NCI-H1092 (cell line): Measurements from ENCODE around the gene ZNF618.

ENCODE experiments used
- DNase-seq: peaks from one replicate; lab custom pipeline; 2025; lab: John Stamatoyannopoulos, UW

The ZNF618 gene

GRCh38 chr9:113934167-113934828, 58.2 kb downstream of the ZNF618 start:
- DNase-seq: no peak

- no peak for DNase-seq
Observed at GRCh38 chr9:113934829-113935676, 58.9 kb downstream of the ZNF618 start.

GRCh38 chr9:113935677-113936380, 59.7 kb downstream of the ZNF618 start:
- DNase-seq: no peak

DNA sequence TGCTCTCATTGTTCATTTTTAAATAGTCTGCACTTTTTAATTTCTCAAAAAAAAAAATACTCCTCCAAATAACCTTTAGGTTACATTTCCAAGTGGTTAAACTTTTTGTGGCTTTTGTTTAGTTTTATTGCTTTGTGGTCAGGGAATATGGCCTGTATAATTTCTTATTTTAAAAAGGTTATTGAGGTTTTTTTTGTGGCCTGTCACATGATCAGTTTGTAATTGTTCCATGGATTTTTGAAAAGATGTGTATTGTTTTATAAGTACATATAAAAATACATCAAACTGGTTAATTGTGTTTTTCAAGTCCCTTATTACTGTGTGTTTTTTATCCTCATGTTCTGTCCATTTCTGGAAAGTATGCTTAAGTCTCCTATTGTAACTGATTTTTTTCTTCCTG, 64.0 kb downstream of the ZNF618 start:
- no peak for DNase-seq

DNA sequence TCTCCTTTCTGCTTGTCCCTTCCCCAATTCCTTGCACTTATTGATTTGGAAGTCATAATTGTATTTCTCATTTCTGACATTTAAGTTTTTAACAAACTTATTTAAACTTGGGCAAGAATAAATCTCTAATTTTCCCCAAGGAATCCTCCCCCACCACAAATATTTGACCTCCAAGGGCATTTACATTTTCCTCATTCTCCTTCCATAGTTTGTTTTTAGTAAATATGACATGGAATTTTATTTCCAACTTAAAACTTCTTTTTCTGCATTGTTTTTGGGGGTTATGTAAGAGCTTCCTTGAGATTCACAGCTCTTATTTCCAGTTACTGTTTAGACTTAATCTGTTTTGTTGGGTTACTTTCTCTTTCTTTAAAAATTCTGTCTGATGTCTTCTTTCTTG, 64.9 kb downstream of the ZNF618 start:
- DNase-seq: no peak

DNA sequence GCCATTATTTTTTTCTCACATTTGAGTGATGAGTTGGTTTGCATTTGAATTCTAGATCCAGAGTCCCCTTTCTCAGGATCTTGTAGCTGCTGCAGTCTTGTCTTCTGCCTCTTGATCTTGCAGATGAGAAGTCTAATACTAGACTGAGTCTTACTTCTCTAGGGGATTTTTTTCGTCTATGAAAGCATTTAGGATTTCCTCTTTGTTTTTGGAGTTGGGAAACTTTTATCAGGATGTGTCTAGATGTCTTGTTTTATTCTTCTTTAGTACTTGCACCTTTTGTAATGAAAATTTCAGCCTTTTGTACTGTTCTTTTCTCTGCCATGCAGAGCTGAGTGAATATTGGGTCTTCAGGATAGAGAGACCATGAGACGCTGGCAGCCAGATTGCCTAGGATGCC, 65.4 kb downstream of the ZNF618 start:
- DNase-seq: no peak

- no peak for DNase-seq
Observed at GRCh38 chr9:113943112-113944009, 67.3 kb downstream of the ZNF618 start.

DNA sequence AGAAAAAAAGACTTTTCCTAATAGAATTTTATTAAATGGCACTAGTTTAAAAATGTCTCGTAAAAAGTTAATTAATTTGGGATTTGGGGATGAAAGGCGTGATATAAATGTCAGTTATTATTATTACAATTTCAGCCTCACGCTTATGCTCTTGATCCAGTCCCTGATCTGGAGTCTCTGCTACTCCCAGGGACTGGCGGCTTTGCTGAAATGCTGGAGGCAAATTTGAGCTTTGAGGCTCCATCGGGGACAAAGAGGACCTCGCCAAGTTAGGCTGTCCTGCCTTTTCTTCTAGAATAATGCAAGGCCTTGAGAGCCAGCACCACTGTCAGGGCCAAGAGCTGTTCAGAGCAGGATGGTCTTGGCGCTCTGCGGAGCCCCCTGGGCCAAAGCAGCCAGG, 69.7 kb downstream of the ZNF618 start:
- no peak for DNase-seq

- no peak for DNase-seq
Observed at GRCh38 chr9:113946496-113947115, 70.5 kb downstream of the ZNF618 start.

GRCh38 chr9:113947941-113948340, 71.8 kb downstream of the ZNF618 start:
- no peak for DNase-seq

DNA sequence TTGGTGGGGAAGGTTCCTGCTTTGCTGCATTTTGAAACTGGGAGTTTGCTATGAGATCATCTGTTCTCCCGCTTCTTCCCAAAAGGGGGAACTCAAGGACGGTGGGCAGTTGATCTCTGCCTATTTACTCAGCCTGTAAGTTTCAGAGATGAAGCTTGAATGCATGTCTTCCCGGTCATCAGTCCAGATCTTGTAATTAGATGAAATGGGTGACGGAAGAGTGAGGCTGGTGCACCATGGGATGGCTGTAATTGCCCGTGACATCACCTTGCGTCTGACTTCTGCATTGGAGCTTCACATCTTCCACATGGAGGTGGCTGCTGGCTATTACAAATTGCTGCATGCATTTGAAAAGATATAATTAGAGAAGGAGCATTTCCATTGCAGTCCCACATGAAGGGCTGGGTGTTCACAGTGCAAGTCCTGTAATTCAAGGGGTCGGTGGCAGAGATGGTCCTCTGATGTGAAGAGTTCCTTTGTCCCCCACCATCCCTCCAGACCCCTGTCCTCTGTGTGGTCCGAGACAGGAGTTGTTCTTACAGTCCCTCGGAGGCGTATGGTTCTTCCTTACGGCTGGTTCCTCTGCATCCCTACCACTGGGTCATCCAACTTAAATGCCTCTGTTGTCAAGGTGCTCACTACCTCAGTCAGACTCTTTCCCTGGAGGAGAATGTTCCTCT, 72.9 kb downstream of the ZNF618 start:
- DNase-seq: no peak

GRCh38 chr9:113949571-113950078, 73.5 kb downstream of the ZNF618 start:
- no peak for DNase-seq

- DNase-seq: no peak
Observed at GRCh38 chr9:113950195-113951031, 74.3 kb downstream of the ZNF618 start.

- DNase-seq: no peak
Observed at GRCh38 chr9:113951032-113951372, 74.9 kb downstream of the ZNF618 start.

DNA sequence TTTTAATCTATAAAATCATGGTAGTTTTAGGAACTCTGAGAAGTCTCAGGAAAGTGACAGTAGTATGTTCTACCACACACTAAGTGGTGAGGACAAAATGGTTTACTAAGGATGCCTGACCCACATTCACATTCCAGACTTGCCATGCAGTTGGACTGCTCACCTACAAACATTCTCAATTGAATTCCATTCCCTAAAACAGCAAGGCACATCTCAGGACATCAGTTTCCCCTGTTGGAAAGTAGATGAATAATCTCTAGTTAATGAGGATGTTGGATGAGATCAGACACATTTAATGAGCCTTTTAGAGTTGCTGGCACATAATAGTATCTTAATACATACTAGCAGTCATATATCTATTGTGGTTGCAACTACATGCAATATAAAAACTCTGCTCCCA, 76.6 kb downstream of the ZNF618 start:
- no peak for DNase-seq

- DNase-seq: no peak
Observed at GRCh38 chr9:113953531-113953930, 77.4 kb downstream of the ZNF618 start.

- DNase-seq: no peak
Observed at GRCh38 chr9:113954591-113954990, 78.5 kb downstream of the ZNF618 start.

GRCh38 chr9:113955076-113955752, 79.1 kb downstream of the ZNF618 start:
- DNase-seq: no peak

- DNase-seq: no peak
Observed at GRCh38 chr9:113956901-113957300, 80.8 kb downstream of the ZNF618 start.
